Stimulated activated CD8-positive, alpha-beta memory T cell treated with anti-CD3 and anti-CD28 coated beads, Interleukin-15, amount 100 ng/mL, for 4 hours (primary cell): ENCODE measurements around the gene STUB1.
A peak's percentile ranks its signal among the peaks of the same experiment; 100 is the strongest.
"Not testable (repeated sequence)": the region's sequence is repeated elsewhere in the genome, so short reads cannot be mapped to it uniquely, and the experiment has no call there.

Source experiments
- DNase-seq, 2 donors: peaks; one replicate each; pipeline ENCODE4 v3.0.0-alpha.2; 2020; ENCODE audit warnings: low read depth in 2 of 2

The STUB1 gene

GRCh38 chr16:711548-712320 is 31.5 kb downstream of the STUB1 start:
- DNase-seq: peak in 1 of 2 donors; percentile 58

GRCh38 chr16:712740-713250 is 32.6 kb downstream of the STUB1 start:
- not testable (repeated sequence) for DNase-seq

DNA sequence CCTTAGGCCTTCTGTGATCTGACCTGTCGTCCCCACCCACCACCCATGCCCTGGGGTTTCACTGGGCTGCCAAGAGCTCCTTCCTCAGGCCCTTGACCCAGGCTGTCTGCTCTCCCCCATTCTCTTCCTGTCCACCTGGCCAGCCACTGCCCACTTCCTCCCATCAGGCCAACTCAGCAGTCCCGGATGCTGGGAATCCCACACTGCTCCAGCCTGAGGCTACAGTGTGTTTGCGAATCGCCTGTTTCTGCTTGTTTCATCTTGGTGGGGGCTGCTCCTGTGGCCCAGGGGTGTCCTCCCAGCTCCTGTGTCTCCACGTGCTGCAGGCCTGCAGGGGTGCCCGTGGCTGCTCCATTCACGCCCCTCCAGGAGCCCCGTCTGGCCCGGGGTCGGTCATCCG is 33.9 kb downstream of the STUB1 start:
- DNase-seq: no peak

GRCh38 chr16:714558-715476 is 34.6 kb downstream of the STUB1 start, which contains the start of gene METRN:
METRN (plus strand) TSS chr16:715118; CDS start chr16:715290, 172 bp downstream.
- DNase-seq: peak; percentile 72 to 79

- DNase-seq: no peak
These were observed 35.4 kb downstream of the STUB1 start for GRCh38 chr16:715477-716199.

DNA sequence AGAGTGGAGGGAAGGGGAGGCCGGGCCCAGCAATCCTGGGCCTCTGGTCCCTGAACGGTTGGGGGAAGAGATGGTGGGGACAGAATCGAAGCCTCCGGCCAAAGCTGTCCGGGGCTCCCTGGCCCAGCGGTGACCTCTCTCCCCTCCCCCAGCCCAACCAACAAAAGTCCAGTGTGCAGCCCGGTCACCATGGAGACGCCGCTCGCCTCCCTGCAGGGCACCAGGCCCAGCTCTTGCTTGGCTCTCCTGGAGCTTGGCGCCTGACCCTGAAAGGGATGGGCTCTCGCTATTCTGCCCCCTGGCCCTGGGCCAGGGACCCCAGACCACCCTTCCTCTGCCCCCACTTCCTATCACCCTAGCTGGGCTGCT is 36.0 kb downstream of the STUB1 start:
- no peak for DNase-seq

GRCh38 chr16:716768-717325 is 36.6 kb downstream of the STUB1 start:
- DNase-seq: no peak

DNA sequence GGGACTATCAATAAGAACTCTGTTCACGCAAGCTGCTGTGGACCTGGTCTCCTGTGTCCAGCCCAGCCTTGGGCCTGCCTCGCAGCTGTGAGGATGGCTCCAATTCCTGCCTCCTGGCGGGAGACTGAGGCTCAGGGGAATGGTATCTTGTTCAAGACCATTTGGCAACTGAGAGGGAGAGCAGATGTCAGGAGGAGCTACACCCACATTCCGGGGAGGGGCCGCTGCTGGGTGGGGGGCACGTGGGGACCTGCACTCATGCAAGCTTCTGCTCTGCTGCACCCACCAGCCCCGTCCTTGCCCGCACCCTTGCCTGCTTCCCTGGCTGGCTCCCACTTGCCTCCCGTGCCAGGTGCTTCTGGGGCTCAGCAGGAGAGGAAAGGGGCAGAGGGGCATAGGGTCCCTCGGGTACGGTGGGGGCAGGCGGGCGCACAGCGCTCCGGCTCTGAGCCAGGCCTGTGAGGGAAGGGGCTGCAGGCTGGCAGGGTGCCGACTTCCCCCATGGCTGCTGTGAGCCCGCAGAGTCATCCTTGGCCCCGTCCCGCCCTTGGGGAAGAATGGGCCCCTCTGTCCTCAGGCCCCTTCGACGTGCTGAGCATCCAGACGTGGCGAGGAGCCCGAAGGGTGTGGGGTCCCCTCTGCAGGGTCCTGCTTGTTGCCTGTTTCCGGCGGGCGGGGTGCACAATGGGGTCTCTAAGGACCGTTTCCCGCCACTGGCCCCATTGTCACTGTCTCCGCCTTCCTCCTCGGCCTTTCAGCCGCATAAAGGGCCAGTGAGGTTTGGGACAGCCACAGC is 37.4 kb downstream of the STUB1 start:
- DNase-seq: no peak

GRCh38 chr16:718389-718788 is 38.2 kb downstream of the STUB1 start:
- no peak for DNase-seq

DNA sequence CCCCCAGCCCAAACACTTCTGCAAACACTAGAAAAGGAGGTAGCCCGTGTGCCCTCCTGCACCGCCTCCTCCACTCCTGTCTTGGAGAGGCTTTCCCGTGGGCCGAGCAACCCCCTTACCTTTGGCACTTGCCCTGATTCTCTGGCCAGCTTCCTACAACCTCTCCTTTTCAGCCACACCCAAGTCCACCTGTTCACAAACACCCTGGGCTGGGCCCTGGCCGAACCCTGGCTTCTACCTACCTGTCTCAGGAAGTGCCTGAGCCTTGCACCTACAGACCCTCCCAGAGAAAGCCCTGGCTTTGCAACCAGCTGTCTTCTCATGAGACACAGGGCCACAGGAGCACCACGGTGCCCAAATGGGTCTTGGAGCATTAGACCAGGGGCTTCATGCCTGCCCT is 38.7 kb downstream of the STUB1 start:
- DNase-seq: no peak

DNA sequence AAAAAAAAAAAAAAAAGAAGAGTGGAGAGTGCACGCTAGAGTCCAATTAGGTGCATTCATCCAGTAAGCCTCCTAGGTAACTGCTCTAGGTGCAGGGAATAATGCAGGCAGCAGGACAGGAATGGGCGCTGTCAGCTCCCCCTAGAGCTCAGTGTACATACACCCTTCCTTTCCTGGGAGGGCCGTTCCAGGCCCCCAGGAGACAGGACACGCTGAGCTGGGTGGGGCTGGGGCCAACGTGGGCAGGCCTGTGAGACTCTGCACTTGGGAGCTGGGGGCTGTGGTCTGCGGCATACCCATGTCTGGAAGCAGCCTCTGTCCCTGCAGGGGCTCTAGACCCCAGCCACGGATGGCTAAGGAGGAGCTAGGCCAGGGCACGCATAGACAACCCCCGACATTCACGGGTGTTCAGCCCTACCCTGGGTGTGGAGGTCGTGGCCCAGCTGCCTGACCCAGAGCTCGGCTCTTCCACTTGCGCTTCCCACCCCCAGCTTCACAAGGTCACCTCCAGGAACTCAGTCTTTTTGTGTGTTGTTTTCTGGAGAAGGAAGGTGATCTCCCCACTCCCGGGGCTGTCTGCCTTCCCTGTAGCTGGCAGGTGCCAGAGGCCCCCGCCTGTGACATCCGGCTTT is 39.7 kb downstream of the STUB1 start:
- DNase-seq: no peak

DNA sequence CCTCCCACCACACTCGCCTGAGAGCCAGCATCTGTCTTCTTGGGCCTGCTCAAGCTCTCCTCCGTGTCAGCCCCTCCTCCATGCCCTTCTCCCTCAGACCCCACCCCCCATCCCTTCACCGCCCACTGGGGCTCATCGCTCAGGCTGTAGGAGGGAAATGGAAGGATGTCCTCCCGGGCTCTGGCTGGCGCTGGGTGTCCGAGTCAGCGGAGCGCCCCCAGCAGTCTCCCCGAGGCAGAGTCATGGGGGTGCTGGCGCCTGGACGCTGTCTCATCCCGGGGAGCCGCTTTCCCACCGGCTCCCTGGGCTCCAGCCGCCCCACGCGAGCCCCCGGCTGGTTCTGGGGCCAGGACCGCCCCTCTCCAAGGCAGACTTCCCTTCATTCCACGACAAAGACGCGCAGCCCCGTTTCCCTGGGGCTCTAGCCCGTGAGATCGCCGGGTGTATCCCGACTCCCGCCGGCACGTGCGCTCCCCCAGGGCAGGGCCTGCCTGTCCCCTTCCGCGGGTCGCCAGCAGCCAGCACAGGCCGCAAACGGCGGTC is 40.3 kb downstream of the STUB1 start:
- DNase-seq: no peak

DNA sequence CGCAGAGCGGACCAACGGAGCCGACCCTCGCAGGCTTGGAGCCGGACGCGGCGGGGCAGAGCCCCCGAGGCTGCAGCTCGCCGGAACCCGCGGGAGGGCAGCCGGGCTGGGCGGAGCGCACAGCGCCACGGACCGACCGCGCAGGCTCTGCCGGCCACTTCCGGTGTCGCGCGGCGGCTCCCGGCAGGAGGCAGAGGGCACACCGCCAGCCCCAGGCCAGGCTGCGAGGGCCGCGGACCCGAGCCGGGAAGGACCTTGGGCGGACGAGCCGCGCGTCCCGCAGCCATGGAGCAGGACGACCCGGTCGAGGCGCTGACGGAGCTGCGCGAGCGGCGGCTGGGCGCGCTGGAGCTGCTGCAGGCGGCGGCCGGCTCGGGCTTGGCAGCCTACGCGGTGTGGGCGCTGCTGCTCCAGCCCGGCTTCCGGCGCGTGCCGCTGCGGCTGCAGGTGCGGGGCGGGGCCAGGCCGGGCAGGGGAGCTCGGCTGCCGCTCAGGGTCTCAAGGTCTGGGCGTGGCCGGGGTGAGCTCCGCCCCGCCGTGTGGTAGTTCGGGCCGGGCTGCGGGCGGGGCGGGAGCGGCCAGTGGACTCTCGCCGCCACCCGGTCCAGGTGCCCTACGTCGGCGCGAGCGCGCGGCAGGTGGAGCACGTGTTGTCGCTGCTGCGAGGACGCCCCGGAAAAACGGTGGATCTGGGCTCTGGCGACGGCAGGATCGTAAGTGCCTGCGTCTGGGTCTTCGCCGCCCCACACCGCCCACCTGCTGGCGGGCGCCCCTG is 41.0 kb downstream of the STUB1 start, which contains the start of gene ANTKMT:
TSS of gene ANTKMT (plus strand) at position 157 of the 775 bp plus-strand sequence. CDS start at position 286, 129 bp downstream.
- peak; percentile 36 to 59 for DNase-seq

DNA sequence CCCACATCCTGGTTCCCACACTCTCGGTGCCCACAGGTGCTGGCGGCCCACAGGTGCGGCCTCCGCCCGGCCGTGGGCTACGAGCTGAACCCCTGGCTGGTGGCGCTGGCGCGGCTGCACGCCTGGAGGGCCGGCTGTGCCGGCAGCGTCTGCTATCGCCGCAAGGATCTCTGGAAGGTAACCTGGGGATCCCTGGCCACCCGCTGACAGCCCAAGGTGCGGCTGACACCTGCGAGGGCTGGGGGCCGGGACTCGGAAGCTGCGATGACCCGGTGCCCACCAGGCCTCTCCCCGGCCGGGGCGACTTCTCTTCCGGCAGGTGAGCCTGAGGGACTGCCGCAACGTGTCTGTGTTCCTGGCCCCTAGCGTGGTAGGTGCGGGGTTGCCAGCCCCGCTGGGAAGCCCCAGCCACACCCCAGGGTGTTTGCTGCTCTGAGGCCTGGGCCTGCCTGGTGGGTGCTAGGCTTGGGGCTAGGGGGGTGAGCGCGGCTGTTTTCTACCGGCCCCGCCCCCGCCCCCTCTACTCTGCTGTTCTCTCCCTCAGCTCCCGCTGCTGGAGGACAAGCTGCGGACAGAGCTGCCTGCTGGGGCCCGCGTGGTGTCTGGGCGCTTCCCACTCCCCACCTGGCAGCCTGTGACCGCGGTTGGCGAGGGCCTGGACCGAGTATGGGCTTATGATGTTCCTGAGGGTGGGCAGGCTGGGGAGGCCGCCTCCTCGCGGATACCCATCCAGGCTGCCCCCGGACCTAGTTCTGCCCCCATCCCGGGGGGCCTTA is 41.7 kb downstream of the STUB1 start:
- no peak for DNase-seq

- no peak for DNase-seq
These were observed 42.8 kb downstream of the STUB1 start for GRCh38 chr16:722835-723633.

GRCh38 chr16:723695-724094 is 43.5 kb downstream of the STUB1 start:
- DNase-seq: no peak
